Measurements from ENCODE around the gene TRPM6.

GRCh38 chr9:74735761-74736160 is 152.0 kb downstream of the TRPM6 start:
- TF ChIP-seq EZH2phosphoT487 (conservative IDR thresholded peaks at IDR 0.05; ENCODE audit: low read length) = no peak
- TF ChIP-seq CTCF (IDR thresholded peaks at IDR 0.05; ENCODE audit: insufficient read depth, low read length, poor library complexity, severe bottlenecking) = no peak

Data from SU-DHL-6 (cell line).